HCT116 (cell line): ENCODE results near the gene FBXO7.

Experiments
- EZH2 ChIP-seq: fragments of 200-600 bp; sonication (generic); IDR thresholded peaks from 2 replicates; pipeline ENCODE4 v1.6.1; 2017; ENCODE audit warnings: antibody characterized with exemption, mixed run types
- EZH2phosphoT487 ChIP-seq: fragments of 200-600 bp; IDR thresholded peaks from 2 replicates; pipeline ENCODE4 v1.6.1; 2018; ENCODE audit warnings: antibody characterized with exemption, borderline replicate concordance
- RAD21 ChIP-seq: IDR thresholded peaks from 2 replicates; pipeline ENCODE4 v1.6.1; 2012; ENCODE audit warnings: low read depth, mild to moderate bottlenecking
- SIN3A ChIP-seq: IDR thresholded peaks from 2 replicates; pipeline ENCODE4 v1.6.1; 2012; ENCODE audit warnings: low read depth
- SP1 ChIP-seq: IDR thresholded peaks from 2 replicates; pipeline ENCODE4 v1.6.1; 2012; ENCODE audit warnings: low read depth
- SRF ChIP-seq: IDR thresholded peaks from 2 replicates; pipeline ENCODE4 v1.6.1; 2012; ENCODE audit warnings: low read depth
- ZNF274 ChIP-seq: fragments of 200-500 bp; sonication (Bioruptor generic); IDR thresholded peaks from 2 replicates; pipeline ENCODE4 v1.6.1; 2014; ENCODE audit warnings: mild to moderate bottlenecking, low read depth, low read length, inconsistent platforms
- TF ChIP-seq, protein P1 (sequence below), 3 experiments: fragments of 200-600 bp in 1 of 3; sonication (generic) in 1 of 3; IDR thresholded peaks in 2 of 3; conservative IDR thresholded peaks in 1 of 3; 2 replicates each; pipeline ENCODE4 v1.5.1; 2012 to 2017; ENCODE audit warnings: low read depth in 2 of 3, low read length in 2 of 3, antibody characterized with exemption in 1 of 3, borderline replicate concordance in 1 of 3, control low read depth in 1 of 3, mild to moderate bottlenecking in 1 of 3, mixed read lengths in 1 of 3, mixed run types in 1 of 3, moderate library complexity in 1 of 3; ENCODE audit not compliant: insufficient read depth in 1 of 3

DNA sequence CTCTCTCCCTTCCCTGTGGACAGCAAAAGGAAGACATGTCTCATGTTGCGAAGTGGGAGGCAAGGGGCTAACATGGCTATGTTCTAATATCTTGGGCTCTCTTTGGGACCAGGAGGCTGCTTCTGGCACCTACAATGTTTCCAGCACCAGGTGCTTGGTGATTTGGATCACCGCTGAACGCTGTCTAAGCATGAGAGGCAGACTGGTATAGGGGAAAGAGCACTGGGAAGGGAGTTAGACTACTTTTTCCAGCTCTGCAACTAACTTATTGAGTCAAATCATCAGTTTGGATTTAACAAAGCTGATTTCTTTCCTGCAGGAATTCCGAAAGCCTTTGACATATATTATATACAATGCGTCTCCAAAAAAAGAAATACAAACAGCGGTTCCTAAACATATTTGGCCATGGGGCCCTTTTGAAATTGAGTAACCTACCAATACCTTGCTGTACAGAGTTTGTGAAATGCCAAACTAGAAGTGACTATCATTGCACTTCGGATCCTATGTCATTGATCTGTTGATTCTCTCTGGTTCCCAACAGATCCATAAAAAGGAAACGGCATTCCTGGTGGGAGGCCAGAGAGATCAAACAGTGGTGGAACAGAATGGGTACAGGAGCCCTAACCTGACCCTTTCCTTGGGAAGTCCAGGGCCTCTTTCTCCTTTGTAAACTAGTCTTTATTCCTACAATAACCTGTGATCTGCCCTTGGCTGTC is 37.8 kb downstream of the FBXO7 start:
- TF ChIP-seq EZH2: no peak
- TF ChIP-seq, protein P1, sequence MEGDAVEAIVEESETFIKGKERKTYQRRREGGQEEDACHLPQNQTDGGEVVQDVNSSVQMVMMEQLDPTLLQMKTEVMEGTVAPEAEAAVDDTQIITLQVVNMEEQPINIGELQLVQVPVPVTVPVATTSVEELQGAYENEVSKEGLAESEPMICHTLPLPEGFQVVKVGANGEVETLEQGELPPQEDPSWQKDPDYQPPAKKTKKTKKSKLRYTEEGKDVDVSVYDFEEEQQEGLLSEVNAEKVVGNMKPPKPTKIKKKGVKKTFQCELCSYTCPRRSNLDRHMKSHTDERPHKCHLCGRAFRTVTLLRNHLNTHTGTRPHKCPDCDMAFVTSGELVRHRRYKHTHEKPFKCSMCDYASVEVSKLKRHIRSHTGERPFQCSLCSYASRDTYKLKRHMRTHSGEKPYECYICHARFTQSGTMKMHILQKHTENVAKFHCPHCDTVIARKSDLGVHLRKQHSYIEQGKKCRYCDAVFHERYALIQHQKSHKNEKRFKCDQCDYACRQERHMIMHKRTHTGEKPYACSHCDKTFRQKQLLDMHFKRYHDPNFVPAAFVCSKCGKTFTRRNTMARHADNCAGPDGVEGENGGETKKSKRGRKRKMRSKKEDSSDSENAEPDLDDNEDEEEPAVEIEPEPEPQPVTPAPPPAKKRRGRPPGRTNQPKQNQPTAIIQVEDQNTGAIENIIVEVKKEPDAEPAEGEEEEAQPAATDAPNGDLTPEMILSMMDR (IDR thresholded peaks at IDR 0.05 in 2 of 3, conservative IDR thresholded peaks at IDR 0.05 in 1 of 3; ENCODE audit: borderline replicate concordance in 1 of 3, insufficient read depth in 1 of 3, low read depth in 2 of 3, low read length in 2 of 3): no peak
- TF ChIP-seq ZNF274: no peak
- no peak for TF ChIP-seq SIN3A
- no peak for TF ChIP-seq EZH2phosphoT487
- TF ChIP-seq RAD21: no peak
- TF ChIP-seq SP1: no peak
- TF ChIP-seq SRF: no peak
